Activated CD4-positive, alpha-beta memory T cell treated with anti-CD3 and anti-CD28 coated beads for 36 hours (primary cell): Measurements from ENCODE around the gene FUT9. TPM values are rescaled to one million over a fixed set of nuclear protein-coding genes. Genes with fewer than 3 reads are reported as not detected.
"Not testable (repeated sequence)": the region's sequence is repeated elsewhere in the genome, so short reads cannot be mapped to it uniquely, and the experiment has no call there.

Experiments
- CTCF ChIA-PET: fragments of 350-600 bp; sonication (Branson Sonifier 250); formaldehyde crosslinking; loops from one replicate; lab custom pipeline; 2021; ENCODE audit warnings: antibody characterized with exemption, inconsistent platforms; lab: Charles Lee
- POLR2A ChIA-PET: fragments of 350-600 bp; sonication (Branson Sonifier 250); formaldehyde crosslinking; loops from one replicate; lab custom pipeline; 2021; ENCODE audit warnings: antibody characterized with exemption; lab: Charles Lee
- DNase-seq: peaks from one replicate; pipeline ENCODE4 v3.0.0-alpha.2; 2020
- H3K27ac Mint-ChIP-seq: one replicate; pipeline ENCODE4 v1.8.0; 2021; ENCODE audit warnings: mixed read lengths
- H3K27me3 Mint-ChIP-seq: one replicate; pipeline ENCODE4 v1.8.0; 2021; ENCODE audit warnings: mixed read lengths
- H3K36me3 Mint-ChIP-seq: one replicate; pipeline ENCODE4 v1.8.0; 2021; ENCODE audit warnings: mixed read lengths
- H3K4me1 Mint-ChIP-seq: one replicate; pipeline ENCODE4 v1.8.0; 2021; ENCODE audit warnings: low read depth, mixed read lengths
- H3K4me3 Mint-ChIP-seq: one replicate; pipeline ENCODE4 v1.8.0; 2021; ENCODE audit warnings: mild to moderate bottlenecking, mixed read lengths
- H3K9me3 Mint-ChIP-seq: one replicate; pipeline ENCODE4 v1.8.0; 2021; ENCODE audit warnings: mixed read lengths
- intact Hi-C: fragments of 100-400 bp; cut with micrococcal nuclease; formaldehyde crosslinking; loops from one replicate; pipeline ENCODE4 v1.15.1; 2023
- total RNA-seq, 2 experiments: library from RNA; stranded (reverse); gene quantifications; one replicate each; pipeline ENCODE4 v1.2.3, GENCODE V29; 2021

The FUT9 gene
- total RNA-seq, 2 experiments from 2014 or later = not detected

GRCh38 chr6:96257751-96258150 is 242.0 kb downstream of the FUT9 start:
- no peaks in the 10 kb centered on the region for H3K4me1 Mint-ChIP-seq
- no peak overlapping the region for H3K4me3 Mint-ChIP-seq
- H3K9me3 Mint-ChIP-seq = no peaks in the 10 kb centered on the region
- H3K36me3 Mint-ChIP-seq = no peaks in the 10 kb centered on the region
- POLR2A ChIA-PET = no interaction called here
- no peak for DNase-seq
- intact Hi-C loops = no loop called here
- CTCF ChIA-PET = no interaction called here
- no peak overlapping the region for H3K27ac Mint-ChIP-seq
- H3K27me3 Mint-ChIP-seq = no peaks in the 10 kb centered on the region

GRCh38 chr6:96260787-96261430 is 245.1 kb downstream of the FUT9 start:
- H3K9me3 Mint-ChIP-seq, H3K4me3 Mint-ChIP-seq, H3K27me3 Mint-ChIP-seq, H3K36me3 Mint-ChIP-seq, intact Hi-C loops, H3K27ac Mint-ChIP-seq, H3K4me1 Mint-ChIP-seq, DNase-seq, CTCF ChIA-PET, POLR2A ChIA-PET: not testable (repeated sequence)
